HG03280 (cell line): ENCODE results near the gene RANBP3L.
"Not testable (repeated sequence)": the region's sequence is repeated elsewhere in the genome, so short reads cannot be mapped to it uniquely, and the experiment has no call there.

Source experiments
- ATAC-seq: cut with Tn5 transposase; IDR thresholded peaks from one replicate; pipeline ENCODE4 v1.9.1; 2021; ENCODE audit warnings: mild to moderate bottlenecking, moderate library complexity; ENCODE audit not compliant: unreplicated experiment

RANBP3L gene

GRCh38 chr5:36215910-36216309 is 85.8 kb downstream of the RANBP3L start:
- no peak for ATAC-seq

GRCh38 chr5:36214436-36214835 is 87.3 kb downstream of the RANBP3L start:
- no peak for ATAC-seq

DNA sequence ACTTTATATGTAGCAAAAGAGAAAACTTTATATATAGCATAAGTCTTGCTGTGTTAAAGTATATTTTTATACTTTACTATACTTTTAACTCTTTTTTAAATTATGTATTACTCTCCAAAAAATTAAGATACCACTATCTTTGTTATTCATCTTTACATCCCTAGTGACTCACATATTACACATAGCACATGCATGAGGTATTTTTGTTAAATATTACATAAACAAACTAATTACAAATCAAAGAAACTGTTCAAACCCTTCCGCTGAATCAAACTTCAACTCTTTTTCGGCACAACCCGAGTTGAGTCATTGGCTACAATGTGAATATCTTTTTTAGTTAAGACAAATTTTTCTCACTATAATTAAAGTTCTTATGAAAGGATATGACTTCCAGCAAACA is 92.0 kb downstream of the RANBP3L start:
- no peak for ATAC-seq

GRCh38 chr5:36208786-36209185 is 92.9 kb downstream of the RANBP3L start:
- no peak for ATAC-seq

DNA sequence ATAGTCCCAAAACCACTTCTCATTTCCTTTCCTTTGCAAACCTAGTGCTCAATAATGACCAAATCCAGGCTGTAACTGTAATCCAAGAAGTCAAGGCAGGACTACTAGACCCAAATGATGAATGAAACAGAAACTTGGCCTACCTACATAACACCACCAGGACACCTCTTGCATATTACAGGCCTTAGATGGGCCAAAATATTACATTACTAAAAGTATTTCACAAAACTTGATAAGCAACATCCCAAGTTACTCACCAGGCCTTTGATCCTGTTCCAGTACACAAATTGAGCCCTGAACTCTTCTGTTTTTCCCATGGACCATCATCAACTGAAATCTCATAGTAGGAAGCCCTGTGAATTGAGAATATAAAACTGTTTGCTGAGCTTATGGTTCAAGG is 94.8 kb downstream of the RANBP3L start:
- no peak for ATAC-seq

- ATAC-seq, result no peak
Measured at GRCh38 chr5:36205329-36205728, 96.4 kb downstream of the RANBP3L start.

DNA sequence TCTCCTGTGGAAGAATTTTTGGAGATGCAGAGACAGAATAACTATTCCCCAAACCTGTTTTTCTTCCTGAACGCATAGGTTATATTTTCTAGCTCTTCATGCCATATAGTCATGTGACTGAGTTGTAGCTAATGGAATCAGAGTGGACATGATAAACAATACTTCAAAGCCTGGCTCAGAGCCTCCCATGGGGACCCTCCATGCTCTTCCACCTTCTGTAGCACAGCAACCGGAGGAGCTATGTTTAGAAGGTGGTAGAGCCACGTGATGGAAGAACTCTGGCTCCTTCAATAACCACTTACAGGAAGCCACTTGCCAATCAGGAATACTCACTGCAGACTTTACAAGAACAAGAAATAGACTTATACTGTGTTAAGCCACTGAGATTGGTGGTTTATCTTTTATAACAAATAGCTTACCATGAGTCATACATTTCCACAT is 99.2 kb downstream of the RANBP3L start:
- ATAC-seq, result no peak

DNA sequence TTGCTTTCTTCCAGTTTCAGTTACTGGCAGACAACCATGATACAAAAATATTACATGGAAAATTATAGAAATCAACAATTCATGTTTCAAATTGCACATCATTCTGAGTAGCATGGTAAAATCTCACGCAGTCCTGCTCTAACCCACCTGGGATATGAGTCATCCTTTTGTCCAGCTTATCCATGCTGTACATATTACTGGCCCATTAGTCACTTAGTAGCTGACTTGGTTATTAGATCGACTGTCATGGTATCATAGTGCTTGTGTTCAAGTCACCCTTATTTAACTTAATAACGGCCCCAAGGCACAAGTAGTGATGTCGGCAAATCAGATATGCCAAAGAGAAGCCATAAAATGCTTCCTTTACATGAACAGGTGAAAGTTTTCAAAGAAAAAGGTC is 101.2 kb downstream of the RANBP3L start:
- ATAC-seq, result no peak

DNA sequence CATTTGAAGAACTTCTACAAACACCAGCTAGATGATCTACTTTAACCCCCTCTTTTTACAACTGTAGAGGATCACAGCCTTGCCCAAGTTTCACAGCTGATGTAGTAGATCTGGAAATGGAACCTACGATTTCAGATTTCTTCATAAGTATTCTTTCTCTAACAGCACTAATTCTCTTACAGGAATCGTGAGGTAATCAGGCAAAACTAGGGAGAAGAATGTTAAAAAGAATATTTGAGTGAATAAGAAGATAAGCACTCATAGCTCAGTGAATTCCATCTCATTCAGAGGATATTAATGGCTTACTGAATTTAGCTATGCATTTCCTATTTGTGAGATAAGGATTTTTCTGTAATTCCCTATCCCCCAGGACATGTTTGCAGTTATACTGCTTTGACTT is 102.1 kb downstream of the RANBP3L start:
- ATAC-seq, result no peak

DNA sequence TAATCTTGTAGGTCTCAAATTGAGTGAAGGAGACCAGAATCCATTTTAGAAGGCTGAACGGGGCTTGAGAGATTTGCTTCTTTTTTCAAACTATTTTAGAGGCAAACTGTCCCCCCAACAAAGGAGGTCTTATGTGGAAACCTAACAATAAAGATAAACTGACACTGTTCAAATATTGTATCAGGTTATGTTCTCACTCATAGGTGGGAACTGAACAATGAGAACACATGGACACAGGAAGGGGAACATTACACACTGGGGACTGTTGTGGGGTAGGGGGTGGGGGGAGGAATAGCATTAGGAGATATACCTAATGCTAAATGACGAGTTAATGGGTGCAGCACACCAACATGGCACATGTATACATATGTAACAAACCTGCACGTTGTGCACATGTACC is 102.9 kb downstream of the RANBP3L start:
- ATAC-seq, result not testable (repeated sequence)
